ENCODE measurements around the gene C2CD4C.

DNA sequence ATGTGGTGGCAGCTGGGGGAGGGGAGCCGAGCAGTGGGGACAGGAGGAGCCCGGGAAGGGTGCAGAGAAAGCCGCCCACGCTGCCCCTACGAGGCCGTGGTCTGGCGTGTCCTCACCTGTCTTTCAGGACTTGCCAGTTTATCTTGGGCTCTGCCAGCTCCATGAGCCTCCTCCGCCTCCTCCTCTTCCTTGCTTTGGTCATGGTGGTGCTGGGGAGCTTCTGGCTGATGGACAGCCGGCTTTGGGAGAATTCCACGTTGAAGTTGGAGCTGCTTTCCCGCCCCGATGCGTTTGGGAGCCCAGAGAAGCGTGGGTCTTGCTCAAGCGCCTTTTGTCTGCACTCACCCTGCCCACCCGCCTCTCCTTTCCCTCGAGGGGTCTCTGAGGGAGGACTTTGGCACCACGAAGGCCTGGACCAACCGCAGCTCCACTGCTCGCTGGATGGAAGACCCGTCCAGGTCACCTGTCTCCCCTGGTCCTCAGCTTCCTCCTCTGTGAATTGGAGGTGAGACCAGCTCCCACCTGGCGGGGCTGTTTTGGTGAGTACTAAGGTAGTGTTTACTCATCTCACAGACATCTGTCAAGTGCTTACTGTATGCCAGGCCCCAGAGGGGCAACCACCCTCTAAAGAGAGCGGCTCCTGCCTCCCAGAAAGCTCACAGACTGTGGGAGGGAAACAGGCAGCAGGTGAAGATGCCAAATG lies 34.6 kb downstream of the C2CD4C start:
- TF ChIP-seq POLR2A (IDR thresholded peaks at IDR 0.05; ENCODE audit: borderline replicate concordance, extremely low read depth, insufficient read depth, insufficient read length) = no peak
- TF ChIP-seq, protein P1, sequence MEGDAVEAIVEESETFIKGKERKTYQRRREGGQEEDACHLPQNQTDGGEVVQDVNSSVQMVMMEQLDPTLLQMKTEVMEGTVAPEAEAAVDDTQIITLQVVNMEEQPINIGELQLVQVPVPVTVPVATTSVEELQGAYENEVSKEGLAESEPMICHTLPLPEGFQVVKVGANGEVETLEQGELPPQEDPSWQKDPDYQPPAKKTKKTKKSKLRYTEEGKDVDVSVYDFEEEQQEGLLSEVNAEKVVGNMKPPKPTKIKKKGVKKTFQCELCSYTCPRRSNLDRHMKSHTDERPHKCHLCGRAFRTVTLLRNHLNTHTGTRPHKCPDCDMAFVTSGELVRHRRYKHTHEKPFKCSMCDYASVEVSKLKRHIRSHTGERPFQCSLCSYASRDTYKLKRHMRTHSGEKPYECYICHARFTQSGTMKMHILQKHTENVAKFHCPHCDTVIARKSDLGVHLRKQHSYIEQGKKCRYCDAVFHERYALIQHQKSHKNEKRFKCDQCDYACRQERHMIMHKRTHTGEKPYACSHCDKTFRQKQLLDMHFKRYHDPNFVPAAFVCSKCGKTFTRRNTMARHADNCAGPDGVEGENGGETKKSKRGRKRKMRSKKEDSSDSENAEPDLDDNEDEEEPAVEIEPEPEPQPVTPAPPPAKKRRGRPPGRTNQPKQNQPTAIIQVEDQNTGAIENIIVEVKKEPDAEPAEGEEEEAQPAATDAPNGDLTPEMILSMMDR (IDR thresholded peaks at IDR 0.05 in 2 of 3, conservative IDR thresholded peaks at IDR 0.05 in 1 of 3; ENCODE audit: borderline replicate concordance in 1 of 3, insufficient read depth in 1 of 3, low read depth in 2 of 3, low read length in 2 of 3) = no peak
- no peak for TF ChIP-seq SP1 (IDR thresholded peaks at IDR 0.05; ENCODE audit: low read depth)
- no peak for TF ChIP-seq YY1 (IDR thresholded peaks at IDR 0.05; ENCODE audit: extremely low read depth, insufficient replicate concordance, low read depth, low read length)
- TF ChIP-seq CEBPB (IDR thresholded peaks at IDR 0.05; ENCODE audit: low read depth) = no peak
- no peak for TF ChIP-seq SRF (IDR thresholded peaks at IDR 0.05; ENCODE audit: low read depth)
- no peak for TF ChIP-seq POLR2AphosphoS5 (IDR thresholded peaks at IDR 0.05; ENCODE audit: low read depth, low read length)
- no peak for TF ChIP-seq ZNF274 (IDR thresholded peaks at IDR 0.05; ENCODE audit: low read depth, low read length)
- no peak for TF ChIP-seq SIN3A (IDR thresholded peaks at IDR 0.05; ENCODE audit: low read depth)

Data from HCT116 (cell line).